Measurements from ENCODE around the gene SLC35F2.

DNA sequence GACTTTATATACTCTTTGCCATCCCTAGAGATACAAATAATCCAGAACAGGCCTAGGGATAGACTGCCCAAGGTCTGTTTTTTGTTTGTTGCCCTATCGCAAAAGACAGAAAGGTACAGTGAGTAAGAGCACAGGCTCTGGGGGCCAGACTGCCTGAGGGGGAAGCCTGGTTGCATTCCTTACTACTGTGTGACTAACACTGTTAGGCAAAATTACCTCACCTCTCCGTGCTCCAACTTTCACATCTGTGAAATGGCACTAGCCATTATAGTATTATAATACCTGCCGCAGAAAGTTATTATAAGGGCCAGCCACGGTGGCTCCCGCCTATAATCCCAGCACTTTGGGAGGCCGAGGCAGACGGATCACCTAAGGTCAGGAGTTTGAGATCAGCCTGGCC is 14.5 kb downstream of the SLC35F2 start:
- TF ChIP-seq TAF1 (IDR thresholded peaks at IDR 0.05; ENCODE audit: borderline replicate concordance, insufficient read depth, low read length) (no peak), SIN3A (IDR thresholded peaks at IDR 0.05; ENCODE audit: borderline replicate concordance, insufficient read depth, low read length) (no peak), POLR2AphosphoS5 (IDR thresholded peaks at IDR 0.05; ENCODE audit: low read depth, low read length) (no peak)
- TF ChIP-seq, protein P1, sequence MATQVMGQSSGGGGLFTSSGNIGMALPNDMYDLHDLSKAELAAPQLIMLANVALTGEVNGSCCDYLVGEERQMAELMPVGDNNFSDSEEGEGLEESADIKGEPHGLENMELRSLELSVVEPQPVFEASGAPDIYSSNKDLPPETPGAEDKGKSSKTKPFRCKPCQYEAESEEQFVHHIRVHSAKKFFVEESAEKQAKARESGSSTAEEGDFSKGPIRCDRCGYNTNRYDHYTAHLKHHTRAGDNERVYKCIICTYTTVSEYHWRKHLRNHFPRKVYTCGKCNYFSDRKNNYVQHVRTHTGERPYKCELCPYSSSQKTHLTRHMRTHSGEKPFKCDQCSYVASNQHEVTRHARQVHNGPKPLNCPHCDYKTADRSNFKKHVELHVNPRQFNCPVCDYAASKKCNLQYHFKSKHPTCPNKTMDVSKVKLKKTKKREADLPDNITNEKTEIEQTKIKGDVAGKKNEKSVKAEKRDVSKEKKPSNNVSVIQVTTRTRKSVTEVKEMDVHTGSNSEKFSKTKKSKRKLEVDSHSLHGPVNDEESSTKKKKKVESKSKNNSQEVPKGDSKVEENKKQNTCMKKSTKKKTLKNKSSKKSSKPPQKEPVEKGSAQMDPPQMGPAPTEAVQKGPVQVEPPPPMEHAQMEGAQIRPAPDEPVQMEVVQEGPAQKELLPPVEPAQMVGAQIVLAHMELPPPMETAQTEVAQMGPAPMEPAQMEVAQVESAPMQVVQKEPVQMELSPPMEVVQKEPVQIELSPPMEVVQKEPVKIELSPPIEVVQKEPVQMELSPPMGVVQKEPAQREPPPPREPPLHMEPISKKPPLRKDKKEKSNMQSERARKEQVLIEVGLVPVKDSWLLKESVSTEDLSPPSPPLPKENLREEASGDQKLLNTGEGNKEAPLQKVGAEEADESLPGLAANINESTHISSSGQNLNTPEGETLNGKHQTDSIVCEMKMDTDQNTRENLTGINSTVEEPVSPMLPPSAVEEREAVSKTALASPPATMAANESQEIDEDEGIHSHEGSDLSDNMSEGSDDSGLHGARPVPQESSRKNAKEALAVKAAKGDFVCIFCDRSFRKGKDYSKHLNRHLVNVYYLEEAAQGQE (IDR thresholded peaks at IDR 0.05; ENCODE audit: insufficient read depth in 1 of 2, low read depth in 2 of 2, low read length in 2 of 2) = no peak
